HG02610 (cell line): ENCODE measurements around the gene CACNB2.
"Not testable (repeated sequence)": the region's sequence is repeated elsewhere in the genome, so short reads cannot be mapped to it uniquely, and the experiment has no call there.

Experiments used
- ATAC-seq: cut with Tn5 transposase; IDR thresholded peaks from one replicate; pipeline ENCODE4 v1.9.1; 2021; ENCODE audit warnings: mild to moderate bottlenecking, moderate library complexity; ENCODE audit not compliant: unreplicated experiment

The CACNB2 gene

GRCh38 chr10:18438361-18439126, 298.3 kb downstream of the CACNB2 start:
- ATAC-seq, result no peak

GRCh38 chr10:18439601-18440000, 299.4 kb downstream of the CACNB2 start:
- no peak for ATAC-seq

- ATAC-seq, result not testable (repeated sequence)
These were observed 305.4 kb downstream of the CACNB2 start for GRCh38 chr10:18445635-18446034.

- ATAC-seq, result no peak
These were observed 306.0 kb downstream of the CACNB2 start for GRCh38 chr10:18446205-18446604.

GRCh38 chr10:18449611-18450026, 309.4 kb downstream of the CACNB2 start:
- no peak for ATAC-seq

- ATAC-seq, result no peak
These were observed 310.1 kb downstream of the CACNB2 start for GRCh38 chr10:18450298-18450697.

GRCh38 chr10:18455086-18455884, 315.1 kb downstream of the CACNB2 start:
- no peak for ATAC-seq

GRCh38 chr10:18456984-18457383, 316.8 kb downstream of the CACNB2 start:
- ATAC-seq, result peak; percentile 95

- ATAC-seq, result no peak
These were observed 319.8 kb downstream of the CACNB2 start for GRCh38 chr10:18460032-18460431.

- ATAC-seq, result no peak
These were observed 323.5 kb downstream of the CACNB2 start for GRCh38 chr10:18463673-18464211.

GRCh38 chr10:18469125-18469524, 328.9 kb downstream of the CACNB2 start:
- ATAC-seq, result no peak

- ATAC-seq, result no peak
These were observed 332.8 kb downstream of the CACNB2 start for GRCh38 chr10:18472977-18473376.

GRCh38 chr10:18473424-18474117, 333.3 kb downstream of the CACNB2 start:
- no peak for ATAC-seq

GRCh38 chr10:18474118-18474455, 333.9 kb downstream of the CACNB2 start:
- no peak for ATAC-seq

- no peak for ATAC-seq
These were observed 335.9 kb downstream of the CACNB2 start for GRCh38 chr10:18476076-18476647.

- ATAC-seq, result no peak
These were observed 338.1 kb downstream of the CACNB2 start for GRCh38 chr10:18478354-18478753.

GRCh38 chr10:18479502-18479901, 339.3 kb downstream of the CACNB2 start:
- ATAC-seq, result no peak

- ATAC-seq, result no peak
These were observed 343.4 kb downstream of the CACNB2 start for GRCh38 chr10:18483516-18484186.

GRCh38 chr10:18486438-18486837, 346.2 kb downstream of the CACNB2 start:
- ATAC-seq, result no peak

- ATAC-seq, result no peak
These were observed 350.5 kb downstream of the CACNB2 start for GRCh38 chr10:18490755-18491154.
